Osteoblast (primary cell): ENCODE data around the gene PLXNB1. TPM values are rescaled to one million over a fixed set of nuclear protein-coding genes. Genes with fewer than 3 reads are reported as not detected.

Source experiments
- DNase-seq: peaks from one replicate; pipeline ENCODE4 v3.0.0; 2011; ENCODE audit warnings: low spot score, mixed read lengths; ENCODE audit not compliant: insufficient read length; ENCODE audit errors: missing footprints
- H2AFZ ChIP-seq: 2 replicates; pipeline ENCODE4 v1.6.0; 2011; ENCODE audit warnings: mild to moderate bottlenecking, low read length
- H3K27ac ChIP-seq: 2 replicates; pipeline ENCODE4 v1.5.1; 2011; ENCODE audit warnings: mild to moderate bottlenecking, low read depth, low read length, moderate library complexity
- H3K27me3 ChIP-seq: 2 replicates; pipeline ENCODE4 v1.6.0; 2012; ENCODE audit warnings: mild to moderate bottlenecking, control low read depth, inconsistent platforms, low read length, moderate library complexity; ENCODE audit not compliant: insufficient read depth
- H3K36me3 ChIP-seq: 2 replicates; pipeline ENCODE4 v1.5.1; 2011; ENCODE audit warnings: mild to moderate bottlenecking, low read length, control low read depth, moderate library complexity; ENCODE audit not compliant: insufficient read depth
- H3K4me1 ChIP-seq: 2 replicates; pipeline ENCODE4 v1.5.1; 2011; ENCODE audit warnings: mild to moderate bottlenecking, low read length, control low read depth, moderate library complexity; ENCODE audit not compliant: insufficient read depth
- H3K4me2 ChIP-seq: 2 replicates; pipeline ENCODE4 v1.6.0; 2011; ENCODE audit warnings: mild to moderate bottlenecking, low read length; ENCODE audit not compliant: insufficient read depth
- H3K4me3 ChIP-seq: fragments of 200-600 bp; sonication (generic); 3 replicates; pipeline ENCODE4 v1.5.1; 2012; ENCODE audit warnings: mild to moderate bottlenecking, low read length, inconsistent platforms; ENCODE audit not compliant: insufficient read depth
- H3K79me2 ChIP-seq: 2 replicates; pipeline ENCODE4 v1.6.0; 2012; ENCODE audit warnings: mild to moderate bottlenecking, low read length, control low read depth, inconsistent platforms; ENCODE audit not compliant: insufficient read depth
- H3K9me3 ChIP-seq: 2 replicates; pipeline ENCODE4 v1.5.1; 2011; ENCODE audit warnings: low read depth, low read length, control low read depth
- H4K20me1 ChIP-seq: 2 replicates; pipeline ENCODE4 v1.6.0; 2012; ENCODE audit warnings: mild to moderate bottlenecking, low read length, control low read depth; ENCODE audit not compliant: insufficient read depth
- CTCF ChIP-seq: IDR thresholded peaks from 2 replicates; pipeline ENCODE4 v1.5.1; 2011; ENCODE audit warnings: mild to moderate bottlenecking, low read depth, low read length, moderate library complexity; ENCODE audit errors: extremely low read depth
- total RNA-seq: library from RNA; depleted of rRNA; stranded (reverse); fragments of >200 nt; gene quantifications from 2 replicates; pipeline ENCODE4 v1.2.3, GENCODE V29; 2012

The PLXNB1 gene
- total RNA-seq, 1 donor = 33.7 TPM

GRCh38 chr3:48398701-48399386 is 31.0 kb downstream of the PLXNB1 start:
- Histone ChIP-seq H3K4me2 (no peak overlapping the region), H3K79me2 (no peaks in the 10 kb centered on the region), H3K4me1 (peaks cover 11% of the 10 kb centered on the region), H3K36me3 (no peaks in the 10 kb centered on the region), H4K20me1 (no peaks in the 10 kb centered on the region), H3K27me3 (peaks cover 28% of the 10 kb centered on the region), H3K9me3 (no peaks in the 10 kb centered on the region), H3K27ac (no peak overlapping the region), H3K4me3 (no peak overlapping the region), H2AFZ (no peak overlapping the region)
- no peak for TF ChIP-seq CTCF
- DNase-seq = peak; percentile 54

- Histone ChIP-seq H2AFZ (no peak overlapping the region), H3K9me3 (no peaks in the 10 kb centered on the region), H3K36me3 (no peaks in the 10 kb centered on the region), H3K4me3 (no peak overlapping the region), H4K20me1 (no peaks in the 10 kb centered on the region), H3K27me3 (peaks cover 32% of the 10 kb centered on the region), H3K27ac (no peak overlapping the region), H3K4me1 (peaks cover 11% of the 10 kb centered on the region), H3K4me2 (no peak overlapping the region), H3K79me2 (no peaks in the 10 kb centered on the region)
- TF ChIP-seq CTCF = no peak
- peak; percentile 46 for DNase-seq
Measured at GRCh38 chr3:48397767-48398681, 31.9 kb downstream of the PLXNB1 start.

GRCh38 chr3:48395714-48396113 is 34.2 kb downstream of the PLXNB1 start:
- Histone ChIP-seq H3K27me3 (peaks cover 32% of the 10 kb centered on the region), H3K79me2 (no peaks in the 10 kb centered on the region), H2AFZ (no peak overlapping the region), H3K4me1 (no peaks in the 10 kb centered on the region), H4K20me1 (no peaks in the 10 kb centered on the region), H3K9me3 (no peaks in the 10 kb centered on the region), H3K4me2 (no peak overlapping the region), H3K27ac (no peak overlapping the region), H3K36me3 (no peaks in the 10 kb centered on the region), H3K4me3 (no peak overlapping the region)
- TF ChIP-seq CTCF = no peak
- DNase-seq = peak; percentile 13

DNA sequence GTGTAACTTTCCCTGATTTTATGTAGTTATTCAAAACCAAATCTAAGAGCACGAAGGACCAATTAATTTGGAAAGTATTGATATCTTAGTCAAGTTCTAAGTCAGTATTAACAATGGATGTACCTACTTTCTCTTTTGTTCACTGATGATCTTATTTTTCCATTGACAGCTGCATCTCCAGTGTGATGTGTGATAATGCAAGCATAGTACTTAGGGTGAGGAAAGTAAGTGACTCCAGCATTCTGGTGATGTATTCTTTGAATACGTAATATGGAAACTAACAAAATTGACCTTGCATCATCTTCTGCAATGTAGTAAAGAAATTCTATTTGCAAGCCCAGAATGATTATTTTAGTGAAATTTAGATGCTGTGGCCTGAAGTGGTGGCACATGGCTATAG is 35.5 kb downstream of the PLXNB1 start:
- Histone ChIP-seq H3K4me1 (no peaks in the 10 kb centered on the region), H3K4me2 (no peak overlapping the region), H3K9me3 (no peaks in the 10 kb centered on the region), H3K36me3 (no peaks in the 10 kb centered on the region), H2AFZ (no peak overlapping the region), H3K4me3 (no peak overlapping the region), H3K79me2 (no peaks in the 10 kb centered on the region), H3K27me3 (peaks cover 26% of the 10 kb centered on the region), H4K20me1 (no peaks in the 10 kb centered on the region), H3K27ac (no peak overlapping the region)
- no peak for TF ChIP-seq CTCF
- DNase-seq = no peak
